Measurements from ENCODE around the gene HNF1B.

HNF1B gene

GRCh38 chr17:37664214-37664613 is 80.6 kb downstream of the HNF1B start:
- H3K36me3 ChIP-seq (ENCODE audit: control insufficient read depth, low read length), result no peaks in the 10 kb centered on the region
- TF ChIP-seq EZH2phosphoT487 (IDR thresholded peaks at IDR 0.05; ENCODE audit: borderline replicate concordance, low read length), result no peak
- TF ChIP-seq, protein P1, sequence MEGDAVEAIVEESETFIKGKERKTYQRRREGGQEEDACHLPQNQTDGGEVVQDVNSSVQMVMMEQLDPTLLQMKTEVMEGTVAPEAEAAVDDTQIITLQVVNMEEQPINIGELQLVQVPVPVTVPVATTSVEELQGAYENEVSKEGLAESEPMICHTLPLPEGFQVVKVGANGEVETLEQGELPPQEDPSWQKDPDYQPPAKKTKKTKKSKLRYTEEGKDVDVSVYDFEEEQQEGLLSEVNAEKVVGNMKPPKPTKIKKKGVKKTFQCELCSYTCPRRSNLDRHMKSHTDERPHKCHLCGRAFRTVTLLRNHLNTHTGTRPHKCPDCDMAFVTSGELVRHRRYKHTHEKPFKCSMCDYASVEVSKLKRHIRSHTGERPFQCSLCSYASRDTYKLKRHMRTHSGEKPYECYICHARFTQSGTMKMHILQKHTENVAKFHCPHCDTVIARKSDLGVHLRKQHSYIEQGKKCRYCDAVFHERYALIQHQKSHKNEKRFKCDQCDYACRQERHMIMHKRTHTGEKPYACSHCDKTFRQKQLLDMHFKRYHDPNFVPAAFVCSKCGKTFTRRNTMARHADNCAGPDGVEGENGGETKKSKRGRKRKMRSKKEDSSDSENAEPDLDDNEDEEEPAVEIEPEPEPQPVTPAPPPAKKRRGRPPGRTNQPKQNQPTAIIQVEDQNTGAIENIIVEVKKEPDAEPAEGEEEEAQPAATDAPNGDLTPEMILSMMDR (IDR thresholded peaks at IDR 0.05; ENCODE audit: low read depth, low read length, poor library complexity, severe bottlenecking), result no peak
- H3K4me1 ChIP-seq (ENCODE audit: control insufficient read depth, low read length), result no peaks in the 10 kb centered on the region
- H3F3A ChIP-seq (ENCODE audit: control insufficient read depth, insufficient read depth), result no peaks in the 10 kb centered on the region
- no peak overlapping the region for H3K4me2 ChIP-seq (ENCODE audit: low read length)
- H3K79me2 ChIP-seq (ENCODE audit: control insufficient read depth, low read length), result no peaks in the 10 kb centered on the region
- H3K4me3 ChIP-seq (ENCODE audit: low read length), result no peak overlapping the region
- no peaks in the 10 kb centered on the region for H3K9me2 ChIP-seq (replicated peaks; ENCODE audit: control insufficient read depth, low read length)
- H3K27ac ChIP-seq (ENCODE audit: low read depth, low read length), result no peak overlapping the region
- no peaks in the 10 kb centered on the region for H3K9me3 ChIP-seq (ENCODE audit: control insufficient read depth, insufficient read depth, low read length)
- peaks cover 4% of the 10 kb centered on the region; the same call in 1 of the 2 replicates for H4K20me1 ChIP-seq (ENCODE audit: control insufficient read depth, insufficient read depth, low read depth, low read length)
- H3K27me3 ChIP-seq (ENCODE audit: control insufficient read depth, low read length), result peaks cover 43% of the 10 kb centered on the region

DNA sequence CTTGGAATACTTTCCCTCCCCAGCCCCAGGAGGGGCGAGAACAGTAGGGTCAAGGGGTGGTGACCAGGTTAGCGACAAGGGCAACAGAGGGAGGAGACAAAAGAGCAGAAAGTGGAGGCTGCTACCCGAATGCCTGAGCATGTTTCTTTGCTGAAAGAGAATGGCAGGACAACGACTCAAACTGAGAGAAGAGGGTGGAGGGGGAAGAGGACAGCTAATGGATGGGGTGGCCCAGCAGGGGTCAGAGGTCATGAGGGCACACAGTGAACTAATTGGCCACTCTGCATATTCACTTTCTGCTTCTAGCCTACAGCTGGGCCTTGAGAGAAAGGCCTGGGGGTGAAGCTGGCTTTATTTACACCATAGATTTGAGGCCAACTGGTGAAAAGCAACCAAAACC is 82.5 kb downstream of the HNF1B start:
- no peaks in the 10 kb centered on the region for H3K4me1 ChIP-seq (ENCODE audit: control insufficient read depth, low read length)
- H3K4me3 ChIP-seq (ENCODE audit: low read length), result no peak overlapping the region
- no peak overlapping the region for H3K4me2 ChIP-seq (ENCODE audit: low read length)
- peaks cover 4% of the 10 kb centered on the region; the same call in 1 of the 2 replicates for H4K20me1 ChIP-seq (ENCODE audit: control insufficient read depth, insufficient read depth, low read depth, low read length)
- H3K79me2 ChIP-seq (ENCODE audit: control insufficient read depth, low read length), result no peaks in the 10 kb centered on the region
- H3F3A ChIP-seq (ENCODE audit: control insufficient read depth, insufficient read depth), result no peaks in the 10 kb centered on the region
- no peaks in the 10 kb centered on the region for H3K9me2 ChIP-seq (replicated peaks; ENCODE audit: control insufficient read depth, low read length)
- no peaks in the 10 kb centered on the region for H3K36me3 ChIP-seq (ENCODE audit: control insufficient read depth, low read length)
- TF ChIP-seq, protein P1 (IDR thresholded peaks at IDR 0.05; ENCODE audit: low read depth, low read length, poor library complexity, severe bottlenecking), result no peak
- no peak for TF ChIP-seq EZH2phosphoT487 (IDR thresholded peaks at IDR 0.05; ENCODE audit: borderline replicate concordance, low read length)
- peaks cover 34% of the 10 kb centered on the region for H3K27me3 ChIP-seq (ENCODE audit: control insufficient read depth, low read length)
- no peaks in the 10 kb centered on the region for H3K9me3 ChIP-seq (ENCODE audit: control insufficient read depth, insufficient read depth, low read length)
- H3K27ac ChIP-seq (ENCODE audit: low read depth, low read length), result no peak overlapping the region

DNA sequence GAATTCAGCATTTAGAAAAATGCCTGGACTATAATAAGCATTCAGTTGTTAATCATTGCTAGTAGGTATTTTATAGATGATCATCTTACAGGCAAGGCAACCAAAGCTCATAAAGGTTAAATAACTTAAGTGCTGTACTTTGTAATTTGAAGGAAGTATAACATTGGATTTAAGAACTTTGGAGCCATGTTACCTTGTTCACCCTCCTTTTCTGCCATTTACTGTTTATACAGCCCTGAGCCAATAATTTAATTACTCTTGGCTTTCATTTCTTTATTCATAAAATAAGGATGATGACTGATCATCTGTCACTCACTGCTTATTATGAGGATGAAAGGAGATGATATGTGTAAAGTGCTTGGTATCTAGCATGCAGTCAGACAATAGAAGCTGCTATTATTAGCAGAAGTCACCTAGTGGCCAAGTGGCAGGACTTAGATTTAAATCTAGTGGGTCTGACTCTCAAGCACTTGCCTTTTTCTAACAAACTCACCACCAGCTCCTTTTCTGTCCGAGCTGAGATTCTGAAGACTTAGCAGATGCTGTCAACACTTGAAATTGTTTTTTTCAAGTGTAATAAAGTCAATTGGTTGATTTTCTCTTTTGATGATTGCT is 83.4 kb downstream of the HNF1B start:
- Histone ChIP-seq H3K4me3 (ENCODE audit: low read length) (no peak overlapping the region), H3K27me3 (ENCODE audit: control insufficient read depth, low read length) (peaks cover 34% of the 10 kb centered on the region), H3K79me2 (ENCODE audit: control insufficient read depth, low read length) (no peaks in the 10 kb centered on the region), H4K20me1 (ENCODE audit: control insufficient read depth, insufficient read depth, low read depth, low read length) (peaks cover 4% of the 10 kb centered on the region; the same call in 1 of the 2 replicates), H3K27ac (ENCODE audit: low read depth, low read length) (no peak overlapping the region), H3K36me3 (ENCODE audit: control insufficient read depth, low read length) (no peaks in the 10 kb centered on the region), H3K9me3 (ENCODE audit: control insufficient read depth, insufficient read depth, low read length) (no peaks in the 10 kb centered on the region), H3K4me1 (ENCODE audit: control insufficient read depth, low read length) (no peaks in the 10 kb centered on the region), H3F3A (ENCODE audit: control insufficient read depth, insufficient read depth) (no peaks in the 10 kb centered on the region), H3K4me2 (ENCODE audit: low read length) (no peak overlapping the region), H3K9me2 (replicated peaks; ENCODE audit: control insufficient read depth, low read length) (no peaks in the 10 kb centered on the region)
- TF ChIP-seq EZH2phosphoT487 (IDR thresholded peaks at IDR 0.05; ENCODE audit: borderline replicate concordance, low read length), result no peak
- TF ChIP-seq, protein P1 (IDR thresholded peaks at IDR 0.05; ENCODE audit: low read depth, low read length, poor library complexity, severe bottlenecking), result no peak

Measured in DOHH2 (cell line).